ENCODE measurements around the gene IL34.

DNA sequence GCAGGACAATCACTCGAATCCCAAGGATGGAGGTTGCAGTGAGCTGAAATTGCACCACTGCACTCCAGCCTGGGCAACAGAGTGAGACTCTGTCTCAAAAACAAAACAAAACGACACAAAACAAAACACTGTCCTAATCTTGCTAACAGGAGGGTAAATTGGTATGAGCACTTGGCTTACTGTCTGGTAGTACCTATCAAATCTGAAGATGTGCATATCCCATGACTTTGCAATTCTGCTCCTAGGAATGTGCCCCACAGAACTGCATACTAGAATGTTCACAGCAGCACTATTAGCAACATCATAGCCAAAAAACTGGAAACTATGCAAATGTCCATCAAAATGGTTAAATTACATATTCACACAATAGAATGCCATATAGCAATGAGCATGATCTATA is 23.8 kb downstream of the IL34 start:
- TF ChIP-seq POLR2A (IDR thresholded peaks at IDR 0.05; ENCODE audit: low read depth, low read length) (no peak), POLR2AphosphoS5 (IDR thresholded peaks at IDR 0.05; ENCODE audit: low read depth, low read length) (no peak)
